NCI-H2227 (cell line): Measurements from ENCODE around the gene PCYOX1L.

Experiments used
- DNase-seq: peaks from one replicate; lab custom pipeline; 2025; ENCODE audit not compliant: unreplicated experiment; lab: John Stamatoyannopoulos, UW

The PCYOX1L gene

DNA sequence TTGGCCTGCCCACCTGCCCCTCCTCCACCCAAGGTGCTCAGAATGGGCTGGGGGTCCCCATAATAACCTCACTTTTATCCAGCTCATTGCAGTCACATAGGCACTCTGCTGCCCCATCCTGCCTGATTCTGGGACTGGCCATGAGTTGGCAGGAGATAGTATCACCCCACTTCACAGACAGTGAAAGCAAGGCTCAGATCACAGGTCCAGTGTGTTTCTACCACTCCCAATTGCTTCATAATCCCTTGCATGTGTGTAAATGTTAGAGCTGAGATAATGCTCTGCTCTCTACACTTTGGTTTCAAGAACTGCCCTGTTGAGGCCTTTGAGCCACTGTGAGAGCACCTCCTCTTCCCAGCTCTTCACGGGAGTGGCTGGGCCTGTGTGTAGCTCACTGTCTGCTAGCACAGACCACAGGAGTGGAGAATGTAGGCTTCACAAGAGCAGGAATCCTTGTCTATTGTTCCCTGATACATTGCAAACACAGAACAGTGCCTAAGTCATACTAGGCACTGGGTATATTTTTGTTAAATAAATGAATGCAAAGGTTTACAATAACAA is 8.4 kb downstream of the PCYOX1L start:
- no peak for DNase-seq

DNA sequence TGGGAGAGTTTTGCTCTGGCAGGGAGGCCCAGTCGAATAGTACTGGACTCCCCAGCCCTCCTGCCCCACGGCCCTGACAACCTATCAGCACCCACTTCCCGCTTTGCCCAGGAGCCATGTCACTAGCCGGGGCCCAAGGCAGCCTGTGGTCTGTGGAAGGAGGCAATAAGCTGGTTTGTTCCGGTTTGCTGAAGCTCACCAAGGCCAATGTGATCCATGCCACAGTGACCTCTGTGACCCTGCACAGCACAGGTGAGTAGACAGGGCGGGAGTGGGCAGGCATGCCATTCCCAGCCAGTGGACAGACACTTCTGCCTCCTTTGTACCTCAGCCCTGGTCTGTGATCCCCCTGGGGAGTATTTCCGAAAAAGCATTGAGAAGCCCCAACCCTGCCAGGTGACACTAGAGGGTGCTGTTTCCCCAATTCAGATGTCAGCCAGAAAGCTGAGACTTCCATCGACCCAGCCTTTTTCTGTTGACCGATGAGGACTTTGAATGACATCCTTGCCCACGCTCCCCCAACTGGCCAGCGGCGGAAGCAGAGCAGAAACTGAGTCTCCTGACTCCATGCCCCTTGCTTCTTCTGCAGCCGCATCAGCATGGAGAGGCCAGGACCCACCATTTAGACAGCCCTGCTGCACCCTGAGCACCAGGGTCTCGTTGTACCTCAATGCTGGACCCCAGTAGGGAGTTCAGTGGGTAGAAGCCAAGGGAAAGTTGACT is 9.6 kb downstream of the PCYOX1L start:
- peak; percentile 59 for DNase-seq

DNA sequence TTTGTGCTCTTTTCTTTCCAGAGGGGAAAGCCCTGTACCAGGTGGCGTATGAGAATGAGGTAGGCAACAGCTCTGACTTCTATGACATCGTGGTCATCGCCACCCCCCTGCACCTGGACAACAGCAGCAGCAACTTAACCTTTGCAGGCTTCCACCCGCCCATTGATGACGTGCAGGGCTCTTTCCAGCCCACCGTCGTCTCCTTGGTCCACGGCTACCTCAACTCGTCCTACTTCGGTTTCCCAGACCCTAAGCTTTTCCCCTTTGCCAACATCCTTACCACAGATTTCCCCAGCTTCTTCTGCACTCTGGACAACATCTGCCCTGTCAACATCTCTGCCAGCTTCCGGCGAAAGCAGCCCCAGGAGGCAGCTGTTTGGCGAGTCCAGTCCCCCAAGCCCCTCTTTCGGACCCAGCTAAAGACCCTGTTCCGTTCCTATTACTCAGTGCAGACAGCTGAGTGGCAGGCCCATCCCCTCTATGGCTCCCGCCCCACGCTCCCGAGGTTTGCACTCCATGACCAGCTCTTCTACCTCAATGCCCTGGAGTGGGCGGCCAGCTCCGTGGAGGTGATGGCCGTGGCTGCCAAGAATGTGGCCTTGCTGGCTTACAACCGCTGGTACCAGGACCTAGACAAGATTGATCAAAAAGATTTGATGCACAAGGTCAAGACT is 10.3 kb downstream of the PCYOX1L start:
- no peak for DNase-seq

DNA sequence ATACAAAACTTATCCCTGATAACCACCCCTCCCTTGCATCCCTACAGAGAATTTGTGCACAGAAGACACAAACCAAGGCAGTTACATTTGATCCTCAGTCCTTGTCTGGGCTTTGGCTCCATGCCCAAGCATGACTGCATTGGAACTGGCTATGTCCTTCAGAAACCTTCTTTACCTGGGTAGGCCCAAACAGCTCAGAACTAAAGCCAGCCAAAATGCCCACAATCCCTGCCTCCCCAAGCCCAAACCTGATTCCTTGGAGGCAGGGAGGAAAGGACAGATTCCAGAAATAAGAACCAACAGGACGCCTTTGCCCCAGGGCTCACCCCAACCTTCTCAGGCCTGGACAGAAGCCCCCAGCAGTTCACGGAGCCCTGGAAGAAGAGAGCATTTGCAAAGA is 13.0 kb downstream of the PCYOX1L start:
- no peak for DNase-seq

DNA sequence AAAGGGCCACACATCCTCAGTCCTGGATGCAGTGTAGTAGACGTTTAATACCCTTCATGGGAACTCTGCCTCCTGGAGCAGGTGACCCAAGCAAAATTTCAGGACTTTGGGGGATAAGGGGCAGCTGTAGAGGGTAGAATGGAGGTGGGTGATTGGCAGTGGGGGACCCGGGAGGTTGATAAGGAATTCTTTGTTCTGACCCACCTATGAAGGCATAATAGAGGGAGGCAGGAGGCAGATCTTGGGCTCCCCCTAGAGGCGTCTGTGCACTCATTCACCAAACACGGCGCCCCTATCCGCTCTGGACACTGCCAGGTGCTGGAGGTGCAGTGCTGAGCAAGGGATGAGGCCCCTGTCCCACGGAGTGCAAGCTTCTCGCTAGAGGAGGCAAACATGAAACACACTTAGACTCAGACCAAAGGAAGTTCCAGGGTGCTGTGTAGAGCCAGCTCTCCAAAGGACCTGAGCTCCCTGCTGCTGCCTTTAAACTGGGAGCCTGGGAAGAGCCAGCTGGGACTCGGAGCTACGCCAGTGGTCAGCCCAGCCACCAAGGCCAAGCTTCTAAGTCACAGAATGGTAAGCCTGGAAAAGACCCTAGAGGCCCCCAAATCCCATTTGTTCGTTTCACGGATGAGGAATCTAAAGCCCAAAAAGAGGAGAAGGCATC is 13.6 kb downstream of the PCYOX1L start:
- DNase-seq: peak; percentile 52

DNA sequence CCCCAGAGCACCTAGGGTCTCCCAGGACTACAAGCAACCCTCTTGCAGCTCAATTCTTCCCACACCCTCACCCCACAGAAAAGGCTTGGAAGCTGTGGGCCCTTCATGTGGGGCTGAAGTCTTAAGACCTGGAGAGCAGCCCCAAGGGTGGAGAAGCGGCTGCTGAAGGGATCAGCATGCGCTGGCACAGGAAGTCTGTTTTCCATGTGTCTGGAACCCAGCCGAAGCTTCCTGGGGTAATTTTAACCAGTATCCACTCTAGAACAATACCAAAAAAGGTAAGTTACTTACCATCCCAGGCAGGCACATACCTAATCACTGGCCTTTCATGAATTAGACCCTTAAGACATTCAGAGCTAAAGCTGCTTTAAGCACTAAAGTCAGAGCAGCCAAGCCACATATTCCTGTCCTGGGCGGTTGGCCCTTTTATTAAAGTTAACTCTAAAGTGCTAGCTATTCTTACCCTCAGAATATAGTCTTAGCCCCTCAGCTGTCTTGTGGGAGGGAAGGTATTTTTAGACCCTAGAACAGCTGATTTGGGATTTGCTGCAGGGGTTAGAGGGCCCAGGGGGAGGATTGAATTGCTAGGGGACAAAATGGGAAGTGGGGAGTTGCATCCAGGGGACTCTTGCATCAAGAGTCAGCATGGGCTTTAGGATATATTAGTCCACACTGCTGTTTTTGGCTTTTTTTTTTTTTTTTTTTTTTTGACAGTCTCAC is 14.4 kb downstream of the PCYOX1L start:
- no peak for DNase-seq

DNA sequence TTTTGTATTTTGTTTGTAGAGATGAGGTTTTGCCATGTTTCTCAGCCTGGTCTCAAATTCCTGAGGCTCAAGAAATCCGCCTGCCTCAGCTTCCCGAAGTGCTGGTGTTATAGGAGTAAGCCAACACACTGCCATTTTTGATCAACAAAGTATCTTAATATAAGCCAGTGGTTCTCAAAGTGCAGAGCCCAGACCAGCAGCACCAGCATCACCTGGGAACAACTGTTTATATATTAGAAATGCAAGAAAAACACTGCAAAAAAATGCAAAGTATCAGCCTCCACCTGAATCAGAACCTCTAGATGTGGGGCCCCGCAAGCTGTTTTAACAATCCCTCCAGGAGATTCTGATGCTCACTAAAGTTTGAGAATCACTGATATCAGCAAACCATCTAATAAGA is 15.1 kb downstream of the PCYOX1L start:
- no peak for DNase-seq

DNA sequence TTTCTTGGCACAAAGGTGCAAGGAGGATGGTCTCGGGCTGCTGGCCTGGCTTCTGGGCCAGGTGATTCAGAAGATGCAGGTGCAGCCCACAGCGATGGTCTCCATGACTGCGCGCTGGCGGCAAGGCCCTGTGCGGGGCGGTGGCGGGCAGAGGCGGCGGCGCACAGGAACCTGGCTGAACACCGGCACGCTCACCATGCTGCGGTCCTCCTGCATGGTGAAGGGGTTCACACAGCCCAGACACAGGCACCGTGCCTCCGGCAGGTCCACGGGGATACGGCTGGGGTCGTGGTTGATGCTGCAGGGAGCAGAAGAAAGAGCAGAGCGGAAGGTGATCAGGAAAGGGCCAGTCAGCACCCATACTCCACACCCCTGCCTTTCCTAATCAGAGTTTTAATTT is 16.5 kb downstream of the PCYOX1L start:
- DNase-seq: no peak

DNA sequence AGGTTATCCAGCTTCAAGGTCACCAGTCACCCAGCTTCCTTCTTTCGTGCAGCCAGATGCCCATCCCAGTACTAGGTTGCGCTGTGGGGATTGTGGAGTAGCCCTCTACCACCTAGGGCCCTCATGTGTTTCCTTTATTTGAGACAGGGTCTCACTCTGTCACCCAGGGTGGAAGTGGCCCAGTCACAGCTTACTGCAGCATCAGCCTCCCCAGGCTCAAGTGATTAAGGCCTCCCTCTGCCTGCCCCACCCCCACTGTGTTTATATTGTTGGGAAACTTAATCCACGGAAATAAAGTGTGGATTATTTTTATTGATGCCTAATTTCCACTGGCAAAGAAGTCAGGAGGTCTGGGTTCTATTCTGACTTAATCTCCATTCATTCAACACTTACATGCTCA is 17.0 kb downstream of the PCYOX1L start:
- DNase-seq: no peak

DNA sequence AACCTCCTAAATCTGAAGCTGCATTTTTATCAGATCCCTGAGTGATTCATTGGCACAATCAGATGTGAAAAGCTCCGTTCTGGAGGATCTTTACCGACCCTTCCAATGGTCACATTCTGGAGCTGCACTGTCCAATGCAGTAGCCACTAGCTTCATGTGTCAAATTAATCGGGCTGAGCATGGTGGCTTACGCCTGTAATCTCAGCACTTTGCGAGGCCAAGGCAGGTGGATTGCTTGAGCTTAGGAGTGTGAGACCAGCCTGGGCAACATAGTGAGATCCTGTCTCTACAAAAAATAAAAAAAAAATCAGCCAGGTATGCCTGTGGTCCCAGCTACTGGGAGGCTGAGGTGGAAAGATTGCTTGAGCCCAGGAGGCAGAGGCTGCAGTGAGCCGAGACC is 17.6 kb downstream of the PCYOX1L start:
- no peak for DNase-seq

DNA sequence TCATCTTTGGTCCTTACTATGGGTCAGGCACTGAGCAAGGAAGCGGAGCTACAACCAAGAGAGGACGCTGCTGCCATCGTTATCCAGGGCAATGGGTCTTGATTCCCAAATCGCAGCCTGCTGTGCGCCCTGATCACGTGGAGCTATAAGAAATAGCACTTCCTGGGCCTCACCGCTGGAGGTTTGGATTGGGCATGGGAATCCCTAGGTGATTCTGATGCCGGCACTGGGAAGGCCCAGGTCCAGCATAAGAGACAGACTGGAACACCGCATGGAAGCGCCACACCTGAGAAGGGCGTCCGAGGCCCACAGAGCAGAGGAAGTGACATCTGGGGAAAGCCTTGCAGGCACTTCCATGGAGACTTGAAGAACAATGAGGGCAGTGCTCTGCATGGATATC is 18.3 kb downstream of the PCYOX1L start:
- no peak for DNase-seq

DNA sequence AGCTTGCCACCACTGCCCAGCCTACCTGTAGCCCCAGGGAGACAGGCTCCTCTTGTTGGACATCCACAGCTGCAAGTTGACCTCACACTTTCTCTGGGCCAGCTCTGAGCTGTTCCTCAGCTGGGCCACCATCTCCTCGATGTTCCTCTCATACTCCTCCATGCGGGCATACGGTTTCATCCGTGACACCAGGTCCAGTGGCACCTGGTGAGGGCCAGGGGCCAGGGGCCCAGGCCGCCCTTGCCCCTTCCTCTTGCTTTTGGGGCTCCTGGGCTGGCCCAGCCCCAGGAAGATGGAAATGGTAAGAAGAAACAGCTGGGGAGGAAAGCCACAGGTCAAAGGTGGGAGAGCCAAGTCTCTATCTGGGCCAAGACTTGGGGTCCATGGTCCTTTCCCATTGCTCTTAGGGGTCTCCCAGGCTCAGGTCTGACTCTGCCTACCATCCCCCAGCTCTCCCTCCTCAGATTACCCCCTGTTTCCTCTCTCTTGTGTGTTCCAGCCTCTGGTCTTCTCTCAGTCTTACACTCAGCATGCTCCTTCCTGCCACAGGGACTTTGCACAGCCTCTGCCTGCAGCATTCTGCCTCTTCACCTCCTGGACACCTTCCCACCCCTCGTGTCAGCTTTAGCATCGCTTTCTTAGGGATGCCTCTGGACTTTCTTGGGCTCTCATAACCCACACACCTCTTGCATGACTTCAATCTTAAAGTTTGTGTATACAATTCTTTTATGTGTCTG is 19.0 kb downstream of the PCYOX1L start:
- DNase-seq: no peak

DNA sequence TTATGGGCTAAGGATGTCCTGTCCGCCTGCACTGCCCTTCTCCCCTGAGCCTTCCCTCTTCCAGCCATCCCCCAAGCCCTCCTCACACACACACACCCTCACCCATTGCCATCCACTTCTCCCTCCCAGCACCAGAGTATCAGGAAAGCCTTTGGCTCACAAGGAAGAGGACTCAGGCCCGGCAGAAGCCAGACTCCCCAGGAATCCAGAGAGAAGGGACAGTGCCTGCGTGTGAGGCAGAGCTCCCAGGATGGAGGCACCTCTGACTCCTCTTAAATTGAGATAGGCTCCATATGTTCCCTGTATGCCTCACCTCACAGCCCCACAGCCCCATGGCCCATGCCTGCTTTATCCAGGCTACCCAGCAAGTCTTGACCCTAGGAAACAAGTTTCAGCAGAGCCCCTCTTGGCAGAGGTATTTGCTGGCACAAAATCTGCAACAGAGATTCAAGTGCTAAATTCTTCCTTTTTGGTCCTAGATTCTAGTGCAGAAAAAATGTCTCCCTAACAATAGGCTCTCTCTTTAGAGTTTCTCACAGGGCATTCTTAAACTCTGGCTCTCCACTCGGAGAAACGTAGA is 20.5 kb downstream of the PCYOX1L start:
- no peak for DNase-seq

DNA sequence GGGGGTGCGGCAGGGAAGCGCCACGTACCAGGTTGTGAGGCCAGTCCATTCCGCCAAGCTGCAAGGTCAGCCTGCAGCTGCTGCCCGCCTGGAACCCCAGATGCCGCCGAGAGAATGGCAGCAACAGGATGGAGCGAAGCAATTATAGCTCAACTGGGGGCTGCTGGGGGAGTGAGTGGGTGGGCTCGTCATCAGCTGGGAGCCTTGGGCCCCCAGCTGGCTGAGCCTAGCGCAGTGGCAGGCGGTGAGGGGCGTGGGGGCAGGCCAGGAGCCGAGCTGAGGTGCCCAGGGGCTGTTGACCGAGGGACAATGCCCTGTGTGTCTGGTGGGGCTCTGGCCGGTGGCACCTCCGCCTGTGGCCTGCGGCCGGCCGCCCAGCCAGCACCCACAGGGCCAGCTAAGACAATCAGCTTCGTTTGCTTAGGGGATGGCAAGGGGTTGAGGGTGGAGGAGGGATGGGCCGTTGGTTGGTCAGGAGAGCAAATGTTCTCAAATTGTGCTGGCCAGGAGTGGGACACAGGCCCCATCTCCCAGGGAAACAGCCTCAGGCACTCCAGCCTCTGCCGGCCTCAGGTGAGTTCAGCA is 21.4 kb downstream of the PCYOX1L start, which contains the start of gene IL17B:
TSS of gene IL17B (minus strand) at position 116 of the 585 bp plus-strand sequence. CDS start at position 49, 67 bp downstream.
- no peak for DNase-seq

DNA sequence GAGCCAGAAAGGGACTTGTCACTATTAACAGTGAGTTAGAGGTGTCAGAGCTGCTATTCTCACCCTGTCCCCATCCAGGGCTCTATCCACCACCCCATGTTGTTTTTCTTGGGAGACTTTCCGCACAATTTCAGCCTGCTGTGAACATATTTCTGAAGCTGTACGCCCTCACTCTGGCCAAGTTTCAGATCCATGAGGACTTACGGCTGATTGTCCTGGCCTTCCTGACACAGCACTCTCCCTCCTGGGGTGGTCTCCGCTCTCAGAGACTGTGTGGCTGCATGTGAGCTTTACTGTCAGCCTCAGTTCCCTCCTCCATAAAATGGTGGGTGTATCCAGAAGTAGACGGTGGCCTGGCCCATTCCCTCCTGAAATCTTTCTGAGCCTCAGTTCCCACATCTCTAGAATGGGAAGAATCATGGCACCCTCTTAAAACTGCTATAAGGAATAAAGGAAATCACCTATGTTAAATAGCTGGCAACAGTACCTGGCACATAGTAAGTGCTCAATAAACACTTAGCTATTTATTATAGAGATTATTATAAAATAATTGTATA is 22.1 kb downstream of the PCYOX1L start:
- DNase-seq: no peak

DNA sequence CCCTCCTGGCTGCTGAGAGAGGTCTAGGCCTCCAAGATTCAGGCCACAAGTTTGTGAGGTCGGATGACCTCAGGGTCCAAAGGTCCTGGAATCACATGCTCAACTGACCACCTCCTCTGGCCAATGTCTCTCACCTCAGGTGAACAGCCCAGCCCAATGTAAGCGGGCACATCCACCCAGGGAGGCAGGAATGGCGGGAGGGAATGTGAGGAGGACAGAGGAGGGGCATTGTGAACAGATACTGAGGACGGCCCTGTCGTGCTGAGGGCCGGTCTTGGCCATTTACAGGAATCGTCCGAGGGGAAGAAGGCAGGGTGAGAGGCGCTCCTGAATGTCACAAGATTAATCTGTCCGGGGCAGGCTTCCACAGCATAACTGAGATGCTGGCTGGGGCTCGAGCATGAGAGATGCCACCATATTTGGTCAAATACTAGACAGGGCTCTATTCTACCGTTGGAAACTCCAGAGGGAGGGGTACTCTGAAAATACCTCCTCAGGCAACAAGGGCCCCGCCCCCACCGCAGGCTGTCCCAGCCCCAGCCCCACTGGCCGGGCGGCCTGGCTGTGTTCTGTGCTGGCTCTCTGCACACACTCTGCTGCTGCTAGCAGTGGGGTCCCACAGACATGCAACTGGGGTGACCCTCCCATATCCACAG is 22.7 kb downstream of the PCYOX1L start:
- DNase-seq: no peak

DNA sequence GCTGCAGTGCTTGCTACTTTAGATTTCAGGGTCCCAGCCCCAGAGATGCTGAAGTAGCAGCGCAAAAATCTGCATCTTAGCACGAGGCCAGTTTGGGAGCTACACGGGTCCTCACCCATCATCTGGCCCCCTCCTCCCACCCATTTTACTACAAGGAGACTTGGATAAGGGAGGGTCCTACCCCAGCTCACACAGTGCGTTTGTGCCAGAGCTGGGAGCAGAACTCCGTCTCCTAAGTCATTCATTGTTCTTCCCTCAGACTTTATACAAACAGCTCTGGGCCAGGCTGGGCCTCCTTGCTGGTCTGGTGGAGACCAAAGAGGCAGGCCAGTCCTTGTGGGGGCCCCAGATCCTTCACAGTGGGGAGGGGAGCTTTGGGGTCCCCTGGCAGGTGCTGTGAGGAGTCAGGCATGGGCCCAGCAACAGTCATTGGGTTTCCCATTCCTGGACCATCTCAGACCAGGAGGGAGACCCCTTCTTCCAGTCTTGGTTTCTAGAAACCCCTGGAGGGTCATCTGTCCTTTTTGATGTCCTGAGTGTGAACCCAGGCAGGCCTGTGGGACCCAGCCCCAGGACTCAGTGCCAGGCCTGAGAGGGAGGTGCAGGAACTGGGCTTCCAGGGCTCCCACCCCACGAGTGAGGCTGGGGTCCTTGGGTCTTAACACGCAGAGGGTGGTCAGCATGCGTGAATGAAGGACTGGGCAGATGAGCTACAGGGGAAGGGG is 23.6 kb downstream of the PCYOX1L start:
- no peak for DNase-seq

DNA sequence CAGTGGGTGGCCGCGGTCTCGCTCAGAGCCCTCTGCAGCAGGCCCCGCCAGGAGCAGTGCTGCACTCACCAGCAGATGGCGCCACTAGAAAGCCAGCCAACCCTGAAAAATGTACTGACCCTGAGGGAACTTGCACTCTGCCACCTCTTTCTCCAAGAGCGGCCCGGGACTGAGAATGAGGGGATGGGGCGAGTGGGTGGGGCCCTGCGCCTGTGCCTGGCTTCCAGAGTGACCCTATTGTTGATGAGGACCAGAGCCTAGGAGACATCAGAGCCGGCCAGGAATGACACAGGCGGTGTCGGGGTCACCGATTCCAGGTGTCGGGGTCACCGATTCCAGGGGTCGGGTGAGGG is 24.1 kb downstream of the PCYOX1L start:
- peak; percentile 61 for DNase-seq
